Middle frontal gyrus (tissue), 1 donor: Measurements from ENCODE around the gene HRH2.
"Not testable (repeated sequence)": the region's sequence is repeated elsewhere in the genome, so short reads cannot be mapped to it uniquely, and the experiment has no call there.

Source experiments
- DNase-seq: peaks from one replicate; pipeline ENCODE4 v3.0.0-alpha.2; 2015; ENCODE audit warnings: low spot score; ENCODE audit errors: extremely low spot score

The HRH2 gene

DNA sequence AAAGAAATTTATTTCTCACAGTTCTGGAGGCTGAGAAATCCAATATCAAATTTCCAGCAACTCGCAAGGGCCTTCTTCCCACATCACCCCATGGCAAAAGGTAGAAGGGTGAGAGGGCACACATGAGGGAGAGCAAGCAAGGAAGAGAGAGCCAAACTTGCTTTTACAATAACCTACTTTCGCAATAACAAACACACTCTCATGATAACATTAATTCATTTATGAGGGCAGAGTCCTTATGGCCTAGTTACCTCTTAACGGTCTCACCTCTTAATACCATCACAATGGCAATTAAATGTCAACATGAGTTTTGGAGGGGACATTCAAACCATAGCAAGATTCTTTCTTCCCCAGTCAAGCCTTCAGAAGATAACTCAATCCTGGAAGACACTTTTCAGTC lies 11.6 kb upstream of the HRH2 start:
- no peak for DNase-seq

DNA sequence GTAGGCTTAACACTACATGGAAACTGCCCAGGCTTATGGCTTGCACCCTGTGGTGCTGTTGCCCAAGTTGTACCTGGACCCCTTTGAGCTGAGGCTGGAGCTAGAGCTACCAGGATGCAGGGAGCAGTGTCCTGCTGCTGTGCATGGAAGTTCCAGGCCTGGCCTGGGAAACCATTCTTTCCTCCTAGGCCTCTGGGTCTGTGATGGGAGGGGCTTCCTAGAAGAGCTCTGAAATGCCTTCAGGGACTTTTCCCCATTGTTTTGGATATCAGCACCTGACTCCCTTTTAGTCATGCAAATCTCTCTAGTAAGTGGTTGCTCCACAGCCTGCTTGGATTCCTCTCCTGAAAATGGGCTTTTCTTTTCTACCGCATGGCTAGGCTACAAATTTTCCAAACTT lies 7.9 kb upstream of the HRH2 start:
- DNase-seq: no peak

DNA sequence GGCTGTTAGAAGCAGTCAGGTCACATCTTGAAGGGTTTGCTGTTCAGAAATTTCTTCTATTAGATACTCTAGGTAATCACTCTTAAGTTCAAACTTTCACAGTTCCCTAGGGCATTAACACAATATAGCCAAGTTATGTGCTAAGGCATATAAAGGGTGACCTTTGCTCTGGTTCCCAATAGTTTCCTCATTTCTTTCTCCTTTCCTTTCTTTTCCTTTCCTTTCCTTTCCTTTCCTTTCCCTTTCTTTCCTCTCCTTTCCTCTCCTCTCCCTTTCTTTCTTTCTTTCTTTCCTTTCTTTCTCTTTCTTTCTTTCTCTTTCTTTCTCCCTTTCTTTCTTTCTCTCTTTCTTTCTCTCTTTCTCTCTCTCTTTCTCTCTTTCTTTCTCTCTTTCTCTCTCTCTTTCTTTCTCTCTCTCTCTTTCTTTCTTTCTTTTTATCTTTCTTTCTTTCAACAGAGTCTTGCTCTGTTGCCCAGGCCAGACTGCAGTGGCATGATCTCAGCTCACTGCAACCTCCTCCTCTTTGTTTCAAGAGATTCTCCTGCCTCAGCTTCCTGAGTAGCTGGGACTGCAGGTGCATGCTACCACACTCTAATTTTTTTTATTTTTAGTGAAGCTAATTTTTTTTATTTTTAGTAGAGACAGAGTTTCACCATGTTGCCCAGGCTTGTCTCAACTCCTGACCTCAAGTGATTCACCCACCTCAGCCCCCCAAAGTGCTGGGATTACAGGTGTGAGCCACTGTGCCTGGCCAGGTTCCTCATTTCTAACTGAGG lies 7.3 kb upstream of the HRH2 start:
- not testable (repeated sequence) for DNase-seq

DNA sequence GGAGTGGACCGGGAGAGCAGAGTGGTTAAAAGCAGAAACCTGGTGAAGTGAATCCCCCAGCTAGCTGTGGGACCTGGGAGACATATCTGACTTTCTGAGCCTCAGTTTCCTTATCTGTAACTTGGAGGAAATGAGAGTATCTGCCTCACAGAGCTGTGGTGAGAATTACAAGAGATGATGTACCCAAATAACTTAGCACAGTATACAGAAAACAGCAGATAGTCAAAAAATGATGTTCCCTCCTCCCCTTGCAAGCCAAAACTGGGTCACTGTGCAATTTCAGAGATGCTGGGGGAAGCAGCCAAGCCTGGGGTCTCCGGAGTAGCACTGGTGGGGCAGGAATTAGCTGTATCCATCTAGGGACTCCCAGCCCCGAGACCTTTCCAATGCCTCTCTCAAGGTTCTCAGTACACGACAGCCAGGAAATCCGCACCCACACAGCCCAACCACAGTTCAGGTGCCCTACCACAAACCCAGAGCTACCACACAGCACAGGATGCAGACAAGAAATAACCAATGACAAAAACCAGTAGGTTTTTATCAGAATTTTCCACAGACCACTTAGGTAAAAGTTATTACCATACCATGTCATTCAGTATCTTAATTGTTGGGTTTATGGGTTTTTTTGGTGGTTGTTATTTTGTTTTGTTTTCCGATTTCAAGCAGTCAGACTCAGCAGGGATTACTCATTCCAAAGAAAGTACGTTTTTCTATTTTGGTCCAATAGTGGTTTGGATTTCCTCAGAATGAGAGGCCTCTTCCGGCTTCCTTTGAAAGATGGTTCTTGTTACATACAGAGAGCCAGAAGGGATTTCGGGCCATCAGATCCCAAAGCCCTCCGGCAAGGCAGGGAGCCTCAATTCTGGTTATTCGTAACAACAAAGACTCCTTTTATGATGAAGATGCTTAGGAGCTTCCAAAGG lies 4.9 kb upstream of the HRH2 start:
- DNase-seq: no peak

DNA sequence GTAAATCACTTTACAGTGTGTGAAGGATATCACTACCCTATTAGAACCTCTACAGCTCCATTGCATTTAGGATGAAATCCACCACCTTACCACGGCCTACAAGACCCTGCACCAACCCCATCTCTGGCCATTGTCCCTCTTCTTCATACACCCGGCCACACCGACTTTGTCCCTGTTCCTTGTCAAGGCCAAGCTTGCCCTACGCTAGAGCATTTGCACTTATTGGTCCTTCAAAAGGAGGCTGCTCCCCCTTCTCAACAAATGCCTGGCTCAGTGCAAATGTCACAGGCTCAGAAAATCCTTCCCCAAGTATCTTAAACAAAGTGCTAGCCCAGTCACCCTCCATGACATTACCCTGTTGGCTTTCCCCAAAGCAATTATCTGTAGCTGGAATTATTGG lies 4.1 kb upstream of the HRH2 start:
- no peak for DNase-seq

DNA sequence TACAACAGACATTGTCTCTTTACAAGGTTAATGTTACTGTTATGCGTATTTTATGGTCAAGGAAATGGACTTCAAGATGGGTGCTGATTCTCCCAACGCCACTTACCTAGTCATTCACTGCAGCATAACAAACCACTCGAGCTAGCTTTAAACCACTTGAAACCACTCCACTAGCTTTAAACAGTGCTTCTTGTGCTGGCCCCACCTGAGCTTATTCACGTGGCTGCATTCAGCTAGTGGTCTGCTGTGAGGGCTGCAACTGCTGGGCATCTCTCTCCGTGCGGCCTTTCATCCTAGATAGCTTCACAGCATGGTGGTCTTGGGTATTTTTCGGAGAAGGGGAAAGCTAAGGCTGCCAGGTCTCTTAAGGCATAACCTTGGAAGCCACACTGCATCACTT lies 3.5 kb upstream of the HRH2 start:
- DNase-seq: no peak

DNA sequence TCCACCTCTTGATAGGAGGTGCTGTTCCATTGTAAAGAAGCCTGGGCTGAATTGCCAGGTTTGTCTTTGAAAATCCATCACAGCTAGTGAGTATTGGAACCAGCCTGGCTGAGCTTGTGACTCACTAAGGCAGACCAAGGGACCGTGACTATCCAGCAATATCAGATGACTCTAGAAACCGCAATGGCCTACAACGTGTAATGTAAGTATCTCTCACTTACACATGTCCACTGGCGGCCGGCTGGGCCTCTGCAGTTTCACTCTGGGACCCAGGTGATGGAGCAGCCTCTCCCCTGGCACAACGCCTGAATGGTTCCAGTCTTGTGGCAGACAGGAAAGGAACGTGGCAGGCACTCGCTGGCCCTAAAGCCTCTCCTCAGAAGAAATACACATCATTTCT lies 3.1 kb upstream of the HRH2 start:
- DNase-seq: no peak

DNA sequence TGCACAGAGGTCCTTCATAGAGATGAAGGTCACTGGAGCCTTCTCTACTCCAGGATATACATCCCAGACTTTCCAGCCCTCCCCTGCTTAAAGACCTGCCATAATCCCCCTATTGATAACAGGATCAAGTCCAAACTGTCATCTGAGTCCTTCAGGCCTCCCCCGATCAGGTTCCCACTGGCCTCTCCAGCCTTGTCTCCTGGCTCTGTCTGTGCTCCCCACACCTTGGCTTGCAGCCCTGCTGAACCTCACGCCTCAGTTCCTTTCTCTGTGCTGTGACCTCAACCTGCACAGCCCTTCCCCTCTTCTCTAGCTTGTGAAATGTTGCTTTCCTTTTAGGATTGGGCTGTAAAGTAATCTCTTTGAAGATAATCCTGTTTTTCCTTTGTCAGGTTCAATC lies 2.5 kb upstream of the HRH2 start:
- no peak for DNase-seq

DNA sequence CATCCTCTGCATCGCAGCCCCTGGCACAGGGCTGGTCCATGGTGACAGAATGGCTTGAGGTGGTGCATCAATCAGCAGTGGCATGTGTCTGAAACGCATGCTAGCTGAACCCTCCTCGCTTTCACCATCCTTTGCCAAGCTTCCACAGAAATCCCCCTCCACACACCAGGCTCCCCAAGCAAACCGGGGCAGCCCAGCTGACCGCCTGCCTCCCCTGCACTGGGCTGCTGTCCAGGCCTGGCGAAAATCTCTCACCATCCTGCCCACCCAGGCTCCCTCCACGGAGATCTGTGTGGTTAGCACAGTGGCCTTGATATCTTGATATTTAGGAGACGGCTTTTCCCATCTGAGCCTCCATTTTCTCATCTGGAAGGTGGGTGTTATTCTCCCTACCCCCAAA lies 905 bp upstream of the HRH2 start:
- DNase-seq: no peak

DNA sequence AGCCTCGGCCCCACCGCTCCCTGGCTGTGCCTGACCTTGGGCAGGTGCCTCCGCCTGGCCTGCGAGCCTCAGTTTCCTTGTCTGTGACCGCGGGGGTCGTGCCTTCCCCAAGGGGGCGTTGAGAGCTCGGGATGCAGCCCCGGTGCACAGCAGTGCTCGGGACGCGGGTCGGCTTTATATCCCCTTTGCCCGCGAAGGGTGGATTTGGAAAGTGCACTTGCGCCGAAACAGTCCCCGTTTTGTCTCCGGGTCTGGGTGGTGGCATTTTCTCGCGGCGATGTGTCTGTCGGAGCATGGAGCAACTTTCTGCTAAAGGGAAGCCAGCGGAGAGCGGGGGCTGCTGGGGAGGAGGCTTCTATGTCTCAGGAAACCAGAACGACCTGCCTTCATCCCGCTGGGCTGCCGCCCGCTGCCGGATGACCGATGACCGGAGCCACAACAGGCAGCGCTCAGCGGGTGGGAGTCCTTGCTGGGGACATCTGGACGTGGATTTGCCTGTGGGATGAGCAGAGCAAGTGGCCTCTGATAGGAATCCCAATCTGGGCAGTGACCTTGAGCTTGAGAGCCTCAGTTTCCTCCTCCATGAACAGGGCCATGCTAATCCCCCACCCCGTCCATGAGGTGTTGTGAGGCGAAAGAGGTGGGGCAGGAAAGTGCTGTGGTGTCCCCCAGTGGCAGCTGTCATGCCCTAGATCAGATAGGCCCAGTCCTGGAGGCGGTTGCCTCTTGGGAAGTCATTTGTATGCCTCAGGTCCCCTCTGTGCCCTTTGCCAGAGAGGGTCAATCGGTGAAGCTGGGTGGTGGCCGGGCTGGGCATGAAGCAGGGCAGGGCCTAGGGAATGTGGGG lies 651 bp downstream of the HRH2 start:
- DNase-seq: no peak

DNA sequence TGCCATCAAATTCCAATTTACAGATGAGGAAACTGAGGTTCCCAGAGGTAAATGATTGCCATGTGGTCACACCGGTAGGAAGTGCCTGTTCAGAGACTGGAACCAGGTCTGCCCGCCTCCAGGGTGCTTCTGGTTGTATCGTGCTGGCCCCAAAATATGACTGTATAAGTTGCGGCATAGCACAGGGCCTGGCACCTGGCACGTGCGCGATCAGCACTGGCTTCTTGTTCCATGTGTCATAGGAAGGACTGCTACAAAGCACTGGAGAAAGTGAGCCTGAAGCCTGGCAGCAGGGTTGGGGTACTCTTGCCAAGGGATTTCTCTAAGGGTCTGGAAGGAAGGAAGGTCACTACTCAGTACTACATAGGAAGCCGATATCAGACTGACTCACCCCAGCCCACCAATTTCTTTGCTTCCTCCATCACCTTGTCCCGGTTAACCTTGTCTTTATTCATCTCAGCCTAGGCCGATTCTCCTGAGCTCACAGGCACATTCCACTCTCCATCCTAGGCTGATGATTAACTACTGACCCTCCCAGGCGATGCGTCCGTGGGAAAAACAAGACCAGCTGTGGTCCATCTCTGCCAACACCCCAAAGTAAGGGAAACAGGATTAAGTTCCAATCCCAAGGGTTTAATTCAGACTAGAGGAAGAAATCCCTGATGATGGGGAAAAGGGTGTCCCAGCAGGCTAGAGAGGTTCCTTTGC lies 1.8 kb downstream of the HRH2 start:
- DNase-seq: no peak

DNA sequence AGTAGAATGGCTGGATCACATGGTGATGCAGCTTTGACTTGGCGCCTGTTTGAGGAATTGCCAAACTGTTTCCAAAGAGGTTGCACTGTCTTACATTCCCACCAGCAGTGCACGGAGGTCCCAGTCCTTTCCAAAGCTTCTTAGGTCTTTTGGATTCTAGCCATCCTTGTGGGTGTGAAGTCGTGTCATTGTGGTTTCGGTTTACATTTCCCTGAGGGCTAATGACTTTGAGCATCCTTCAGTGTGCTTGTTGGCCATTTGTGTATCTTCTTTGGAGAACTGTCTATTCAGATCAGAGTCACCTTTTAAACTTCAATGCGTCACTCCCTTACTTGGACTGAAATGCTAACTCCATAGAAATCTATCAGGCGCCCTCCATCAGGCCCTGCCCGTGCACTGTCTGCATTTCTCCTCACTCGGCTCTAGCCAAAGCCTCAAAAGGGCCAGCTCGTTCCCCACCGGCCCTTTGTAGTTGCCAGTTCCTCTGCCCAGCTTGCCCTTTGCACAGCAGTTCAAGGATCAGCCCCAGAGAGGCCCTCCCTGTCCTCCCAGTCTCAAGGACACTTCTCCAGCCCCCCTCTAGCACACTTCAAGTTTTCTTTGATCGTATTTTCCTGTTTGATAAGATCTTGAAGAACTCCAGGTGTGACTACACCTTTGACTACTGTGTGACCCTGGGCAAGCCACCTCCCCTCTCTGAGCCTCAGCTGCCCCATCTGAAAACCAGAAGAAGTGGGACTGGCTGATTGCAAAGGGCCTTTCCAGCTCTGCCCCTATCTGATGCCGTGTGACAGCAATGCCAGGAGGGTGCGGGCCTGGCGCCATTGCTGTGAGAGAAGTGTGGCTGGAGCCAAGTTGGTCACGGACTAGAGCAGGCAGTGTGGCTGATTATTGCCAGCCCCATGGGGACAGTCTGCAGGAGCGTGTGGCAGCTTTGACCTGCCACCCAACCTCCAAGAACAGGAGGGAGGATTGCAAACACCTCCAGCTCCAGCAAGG lies 5.6 kb downstream of the HRH2 start:
- no peak for DNase-seq

DNA sequence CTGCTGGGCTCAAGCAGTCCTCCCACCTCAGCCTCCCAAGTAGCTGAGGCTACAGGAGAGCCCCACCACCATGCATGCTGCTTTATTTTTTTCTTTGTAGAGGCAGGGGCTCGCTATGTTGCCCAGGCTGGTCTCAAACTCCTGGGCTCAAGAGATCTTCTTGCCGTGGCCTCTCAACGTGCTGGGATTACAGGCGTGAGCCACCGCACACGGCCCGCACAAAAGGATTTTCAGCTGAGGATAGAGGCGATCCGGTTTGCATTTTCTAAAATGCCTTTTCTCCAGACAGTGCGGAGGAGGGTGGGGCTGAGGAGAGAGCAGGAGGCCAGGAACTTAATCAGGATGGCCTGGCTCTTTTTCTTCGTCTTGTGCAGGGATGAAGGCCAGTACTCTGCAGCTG lies 6.9 kb downstream of the HRH2 start:
- no peak for DNase-seq

DNA sequence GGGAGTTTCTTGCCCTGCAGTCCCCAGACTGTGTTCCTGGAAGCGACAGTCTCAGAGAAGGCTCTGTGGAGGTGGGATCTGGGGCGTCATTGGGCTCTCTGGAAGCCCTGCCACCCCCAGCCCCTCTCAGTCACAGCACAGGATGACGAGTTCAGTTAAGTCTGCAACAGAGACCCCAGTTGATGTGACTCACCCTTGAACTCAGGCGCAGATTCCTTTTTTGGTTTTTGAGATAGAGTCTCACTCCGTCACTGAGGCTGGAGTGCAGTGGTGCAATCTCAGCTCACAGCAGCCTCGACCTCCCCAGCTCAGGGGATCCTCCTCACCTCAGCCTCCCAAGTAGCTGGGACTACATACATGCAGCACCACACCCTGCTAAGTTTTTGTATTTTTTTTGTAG lies 8.3 kb downstream of the HRH2 start:
- DNase-seq: no peak

DNA sequence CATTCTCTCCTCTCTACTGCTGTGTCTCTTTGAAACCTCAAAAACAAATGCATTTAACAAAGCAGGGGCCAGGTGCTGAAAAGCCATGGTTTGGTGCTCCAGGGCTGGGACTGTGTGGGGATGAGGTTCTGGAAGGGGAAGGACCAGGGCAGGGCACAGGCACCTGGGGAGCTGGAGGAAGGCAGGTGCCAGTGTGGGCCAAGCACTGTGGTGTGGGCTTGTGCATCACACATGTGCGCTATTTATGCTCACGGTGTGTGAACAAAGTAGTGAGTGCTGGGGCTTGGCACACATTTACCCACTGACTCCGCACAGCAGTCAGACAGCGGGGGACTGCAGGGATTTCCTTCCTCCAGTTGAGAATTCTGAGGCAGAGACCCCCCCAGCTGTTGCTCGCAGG lies 10.1 kb downstream of the HRH2 start:
- DNase-seq: no peak

DNA sequence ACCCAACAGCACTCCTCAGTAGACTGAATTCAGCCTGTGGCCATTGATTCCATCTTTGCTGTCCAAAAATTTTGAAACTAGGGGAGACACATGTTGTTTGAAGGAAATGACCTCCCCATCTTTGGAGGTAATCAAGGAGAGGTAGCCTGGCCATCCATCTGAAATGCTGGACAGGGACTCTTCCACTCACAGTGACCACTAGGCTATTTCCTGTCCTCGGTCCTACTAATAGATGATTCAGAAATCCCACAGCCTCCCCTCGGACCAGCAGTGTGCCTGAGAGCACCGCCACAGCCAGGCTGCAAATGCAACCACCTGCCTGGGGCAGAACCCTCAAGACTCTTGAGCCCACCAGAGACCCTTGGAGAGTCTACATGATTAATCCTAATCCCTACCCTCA lies 12.5 kb downstream of the HRH2 start:
- DNase-seq: no peak

DNA sequence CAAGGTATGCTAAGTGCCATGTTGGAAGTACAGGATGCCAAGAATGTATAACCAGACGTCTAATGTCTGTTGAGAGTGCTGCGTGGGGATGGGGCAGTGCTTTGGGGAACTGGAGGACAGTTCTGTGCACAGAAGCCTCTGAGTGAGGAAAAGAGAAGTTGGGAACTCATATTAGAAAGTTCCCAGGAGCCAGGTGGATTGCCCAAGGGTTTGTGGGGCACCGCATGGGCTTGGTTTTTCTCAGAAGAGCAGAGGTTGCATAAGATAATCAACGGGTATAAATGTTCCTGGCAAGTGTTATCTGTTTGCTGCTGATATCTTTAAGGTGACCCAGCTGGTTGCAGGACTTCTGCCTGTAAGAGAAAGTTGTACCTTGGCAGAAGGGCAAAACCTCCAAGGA lies 13.1 kb downstream of the HRH2 start:
- no peak for DNase-seq

DNA sequence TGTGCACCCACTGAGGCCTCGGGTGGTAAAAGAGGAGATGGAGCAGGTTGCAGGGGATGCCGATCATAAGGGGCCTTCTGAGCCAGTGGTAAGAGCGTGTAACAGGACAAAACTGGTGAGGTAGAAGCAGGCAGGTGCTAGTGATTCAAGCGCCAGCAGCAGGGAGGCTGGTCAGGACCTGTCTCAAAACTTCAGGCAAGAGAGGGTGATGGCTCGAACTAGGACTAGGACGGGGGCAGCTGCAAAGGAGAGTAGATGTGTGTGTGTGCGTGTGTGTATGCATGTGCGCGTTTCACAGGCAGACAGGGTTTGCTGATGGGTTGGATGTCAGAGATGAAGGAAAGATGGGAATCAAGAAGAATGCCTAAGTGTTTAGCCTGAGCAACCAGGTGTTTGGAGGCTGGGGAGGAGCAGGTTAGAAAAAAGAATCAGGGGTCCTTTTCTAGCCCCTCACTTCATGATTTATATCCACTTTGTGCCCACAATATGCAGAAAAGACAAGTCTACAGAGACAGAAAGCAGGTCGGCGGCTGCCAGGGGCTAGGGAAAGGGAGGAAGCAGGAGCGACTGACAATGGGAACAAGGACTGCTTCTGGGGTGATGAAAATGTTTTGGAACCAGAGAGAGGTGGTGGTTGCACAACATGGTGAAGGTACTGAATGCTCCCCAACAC lies 15.2 kb downstream of the HRH2 start:
- DNase-seq: no peak

DNA sequence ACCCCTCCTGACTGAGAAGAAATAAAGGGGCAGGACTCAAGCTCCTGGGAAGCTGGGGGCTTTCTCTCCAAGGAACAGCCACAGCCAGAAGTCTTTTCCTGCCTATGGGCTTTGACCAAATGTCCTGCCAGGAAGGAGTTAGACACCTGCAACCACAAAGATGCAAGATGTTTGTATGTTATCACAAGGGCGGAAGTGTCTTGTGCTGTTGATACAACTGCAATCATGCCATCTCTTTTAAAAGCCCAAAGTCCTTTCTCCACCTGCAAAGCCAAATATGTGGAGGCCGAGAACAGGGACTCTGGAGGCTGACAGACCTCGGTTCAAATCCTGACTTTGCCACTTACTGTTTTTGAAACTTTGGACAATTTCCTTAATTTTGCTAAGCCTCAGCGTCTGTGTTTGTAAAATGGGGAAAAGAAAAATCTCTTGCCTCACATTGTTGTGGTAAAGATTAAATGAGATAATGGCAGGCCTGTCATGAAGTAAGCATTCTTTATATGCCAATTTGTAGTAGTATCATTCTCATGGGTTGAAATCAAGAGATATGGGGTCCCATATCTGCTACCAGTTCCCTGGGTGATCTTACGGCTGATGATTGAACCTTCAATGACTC lies 17.0 kb downstream of the HRH2 start:
- DNase-seq: no peak
